IPS-11a (cell line): ENCODE results near the gene GRHL1.
"Not testable (repeated sequence)": the region's sequence is repeated elsewhere in the genome, so short reads cannot be mapped to it uniquely, and the experiment has no call there.

Experiments
- H3K4me3 ChIP-seq: one replicate; pipeline ENCODE4 v1.5.1; 2013; ENCODE audit warnings: low read depth, low read length, control low read depth

GRHL1 gene

GRCh38 chr2:10007921-10008808 lies 56.7 kb downstream of the GRHL1 start:
- H3K4me3 ChIP-seq, result no peak overlapping the region

DNA sequence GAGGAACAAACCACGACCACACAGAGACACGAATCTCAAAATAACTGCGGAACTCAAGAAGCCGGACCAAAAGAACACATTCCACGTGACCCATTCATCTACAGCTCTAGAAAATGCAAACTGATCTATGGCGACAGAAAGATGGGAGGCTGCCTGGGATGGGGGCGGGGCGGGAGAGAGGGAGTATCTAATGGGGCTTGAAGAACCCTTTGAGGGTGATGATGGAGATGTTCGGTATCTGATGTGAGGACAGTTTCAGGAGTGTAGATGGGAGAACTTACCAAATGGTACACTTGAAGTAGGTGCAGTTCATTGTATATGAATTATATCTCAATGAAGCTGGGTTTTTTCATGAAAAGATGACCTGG lies 57.3 kb downstream of the GRHL1 start:
- no peak overlapping the region for H3K4me3 ChIP-seq

GRCh38 chr2:10009271-10009810 lies 57.8 kb downstream of the GRHL1 start:
- no peak overlapping the region for H3K4me3 ChIP-seq

- no peak overlapping the region for H3K4me3 ChIP-seq
Observed at GRCh38 chr2:10009811-10010781, 58.6 kb downstream of the GRHL1 start.

- H3K4me3 ChIP-seq, result not testable (repeated sequence)
Observed at GRCh38 chr2:10010861-10011605, 59.5 kb downstream of the GRHL1 start.

GRCh38 chr2:10011606-10012325 lies 60.3 kb downstream of the GRHL1 start:
- not testable (repeated sequence) for H3K4me3 ChIP-seq

- not testable (repeated sequence) for H3K4me3 ChIP-seq
Observed at GRCh38 chr2:10012366-10012962, 61.0 kb downstream of the GRHL1 start.

GRCh38 chr2:10012963-10013461 lies 61.5 kb downstream of the GRHL1 start:
- no peak overlapping the region for H3K4me3 ChIP-seq

GRCh38 chr2:10013651-10014417 lies 62.3 kb downstream of the GRHL1 start:
- H3K4me3 ChIP-seq, result not testable (repeated sequence)

DNA sequence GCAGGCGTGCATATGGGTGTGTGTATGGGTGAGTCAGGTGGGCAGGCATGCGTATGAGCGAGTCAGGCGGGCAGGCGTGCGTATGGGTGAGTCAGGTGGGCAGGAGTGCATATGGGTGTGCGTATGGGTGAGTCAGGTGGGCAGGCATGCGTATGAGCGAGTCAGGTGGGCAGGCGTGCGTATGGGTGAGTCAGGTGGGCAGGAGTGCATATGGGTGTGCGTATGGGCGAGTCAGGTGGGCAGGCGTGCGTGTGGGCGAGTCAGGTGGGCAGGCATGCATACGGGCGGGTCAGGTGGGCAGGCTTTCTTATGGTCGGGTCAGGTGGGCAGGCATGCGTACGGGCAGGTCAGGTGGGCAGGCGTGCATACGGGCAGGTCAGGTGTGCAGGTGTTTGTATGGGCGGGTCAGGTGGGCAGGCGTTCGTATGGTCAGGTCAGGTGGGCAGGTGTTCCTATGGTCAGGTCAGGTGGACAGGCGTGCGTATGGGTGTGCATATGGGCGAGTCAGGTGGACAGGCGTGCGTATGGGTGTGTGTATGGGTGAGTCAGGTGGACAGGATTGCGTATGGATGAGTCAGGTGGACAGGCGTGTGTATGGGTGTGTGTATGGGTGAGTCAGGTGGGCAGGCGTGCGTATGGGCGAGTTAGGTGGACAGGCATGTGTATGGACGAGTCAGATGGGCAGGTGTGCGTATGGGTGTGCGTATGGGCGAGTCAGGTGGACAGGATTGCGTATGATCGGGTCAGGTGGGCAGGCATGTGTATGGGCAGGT lies 63.1 kb downstream of the GRHL1 start:
- H3K4me3 ChIP-seq, result no peak overlapping the region

DNA sequence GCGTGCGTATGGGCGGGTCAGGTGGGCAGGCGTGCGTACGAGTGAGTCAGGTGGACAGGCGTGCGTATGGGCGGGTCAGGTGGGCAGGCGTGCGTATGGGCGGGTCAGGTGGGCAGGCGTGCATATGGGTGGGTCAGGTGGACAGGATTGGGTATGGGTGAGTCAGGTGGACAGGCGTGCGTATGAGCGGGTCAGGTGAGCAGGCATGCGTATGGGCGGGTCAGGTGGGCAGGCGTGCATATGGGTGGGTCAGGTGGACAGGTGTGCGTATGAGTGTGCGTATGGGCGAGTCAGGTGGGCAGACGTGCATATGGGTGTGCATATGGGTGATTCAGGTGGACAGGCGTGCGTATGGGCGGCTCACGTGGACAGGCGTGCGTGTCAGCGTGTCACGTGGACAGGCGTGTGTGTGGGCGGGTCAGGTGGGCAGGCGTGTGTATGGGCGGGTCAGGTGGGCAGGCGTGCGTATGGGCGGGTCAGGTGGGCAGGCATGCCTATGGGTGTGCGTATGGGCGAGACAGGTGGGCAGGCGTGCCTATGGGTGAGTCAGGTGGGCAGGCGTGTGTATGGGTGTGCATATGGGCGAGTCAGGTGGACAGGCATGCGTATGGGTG lies 64.0 kb downstream of the GRHL1 start:
- not testable (repeated sequence) for H3K4me3 ChIP-seq

GRCh38 chr2:10016001-10016801 lies 64.7 kb downstream of the GRHL1 start:
- no peak overlapping the region for H3K4me3 ChIP-seq

DNA sequence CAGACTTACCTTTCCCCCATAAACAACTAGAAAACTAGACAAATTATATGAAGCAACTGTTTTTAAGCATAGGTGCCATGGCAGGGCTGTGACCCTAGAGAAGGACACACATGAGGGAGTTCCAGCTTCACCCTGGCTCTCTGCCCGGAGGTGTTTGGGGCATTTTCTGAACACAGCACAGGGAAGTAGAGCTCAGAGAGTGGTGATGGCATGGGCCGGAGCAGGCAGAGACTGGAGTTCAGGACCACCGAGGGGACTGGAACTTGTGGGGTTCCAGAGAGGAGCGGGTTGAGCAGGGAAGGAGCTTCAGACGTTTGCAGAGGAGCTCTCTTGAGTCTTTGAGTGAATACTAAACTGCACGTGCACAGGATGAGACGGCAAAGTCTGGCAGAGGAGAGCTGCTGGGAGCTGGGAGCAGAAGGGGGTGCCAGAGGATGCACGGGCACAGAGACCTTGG lies 65.3 kb downstream of the GRHL1 start:
- no peak overlapping the region for H3K4me3 ChIP-seq

DNA sequence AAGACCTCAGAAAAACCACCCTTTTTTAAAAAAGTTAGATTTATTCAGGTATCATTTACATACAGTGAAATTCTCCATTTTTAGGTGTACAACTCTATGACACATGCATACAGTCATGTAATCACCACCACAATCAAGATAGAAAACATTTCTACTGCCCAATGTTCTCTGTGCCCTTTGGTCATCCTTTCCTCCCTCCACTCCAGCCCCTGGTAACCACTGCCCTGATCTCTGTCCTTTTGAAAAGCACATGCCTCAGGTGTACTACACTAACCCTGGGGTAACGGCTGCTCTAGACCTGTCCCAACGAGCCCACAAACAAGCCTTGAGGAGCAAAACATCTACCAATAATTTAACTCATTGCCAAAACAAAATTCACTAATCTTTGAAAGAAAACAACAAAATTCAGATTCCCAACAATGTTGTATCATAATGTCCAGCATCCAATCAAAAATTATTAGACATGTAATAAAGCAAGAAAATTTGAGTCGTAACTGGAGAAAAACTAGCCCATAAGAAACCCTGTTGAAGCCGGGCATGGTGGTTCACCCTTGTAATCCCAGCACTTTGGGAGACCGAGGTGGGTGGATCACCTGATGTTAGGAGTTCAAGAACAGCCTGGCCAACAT lies 65.9 kb downstream of the GRHL1 start:
- no peak overlapping the region for H3K4me3 ChIP-seq

GRCh38 chr2:10019174-10019573 lies 67.7 kb downstream of the GRHL1 start:
- H3K4me3 ChIP-seq, result no peak overlapping the region
